GM12874 (cell line): ENCODE data around the gene RNF40.

Source experiments
- TF ChIP-seq, protein P1 (sequence below): IDR thresholded peaks from 2 replicates; pipeline ENCODE4 v1.5.1; 2011; ENCODE audit warnings: low read depth, mild to moderate bottlenecking, control low read depth, low read length, moderate library complexity; ENCODE audit not compliant: insufficient read depth

The RNF40 gene

DNA sequence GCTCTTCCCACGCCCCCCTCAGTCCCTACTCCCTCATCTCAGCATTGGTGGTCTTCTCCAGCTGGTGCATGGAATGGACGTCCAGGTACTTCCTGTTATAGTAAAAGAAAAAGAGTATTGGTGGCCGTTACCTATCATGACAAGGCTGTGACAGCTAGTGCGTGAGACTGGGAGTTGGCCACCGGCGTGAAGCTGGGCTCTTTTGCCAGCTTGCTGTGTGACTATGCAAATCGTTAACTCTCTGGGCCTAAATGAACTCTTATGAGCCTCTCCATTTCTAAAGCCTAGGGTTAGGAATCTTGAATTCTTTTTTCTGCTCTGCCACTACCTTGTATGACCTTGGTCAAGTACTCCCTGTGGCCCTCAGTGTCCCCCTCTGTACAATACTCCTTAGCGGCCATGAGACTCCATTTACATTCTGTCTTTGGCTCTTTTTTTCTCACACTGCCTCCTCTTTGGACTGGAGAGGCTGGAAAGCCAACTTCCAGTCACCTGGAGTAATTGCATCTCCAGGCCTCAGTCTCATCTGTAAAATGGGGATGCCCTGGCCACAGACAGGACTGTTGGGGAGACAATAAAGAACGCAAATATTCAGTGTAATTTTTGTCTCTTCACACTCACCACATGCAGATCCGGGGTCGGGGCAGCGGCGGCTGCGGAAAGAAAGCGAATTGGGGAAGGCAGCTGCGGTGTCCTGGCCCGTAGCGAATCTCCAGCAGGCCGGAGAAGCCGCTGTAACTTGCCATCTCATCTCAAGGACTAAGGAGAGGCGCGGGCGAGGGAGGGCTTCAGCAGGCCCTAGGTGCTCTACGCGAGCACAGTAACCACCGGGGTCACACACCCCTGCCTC, 1.3 kb upstream of the RNF40 start:
- TF ChIP-seq, protein P1, sequence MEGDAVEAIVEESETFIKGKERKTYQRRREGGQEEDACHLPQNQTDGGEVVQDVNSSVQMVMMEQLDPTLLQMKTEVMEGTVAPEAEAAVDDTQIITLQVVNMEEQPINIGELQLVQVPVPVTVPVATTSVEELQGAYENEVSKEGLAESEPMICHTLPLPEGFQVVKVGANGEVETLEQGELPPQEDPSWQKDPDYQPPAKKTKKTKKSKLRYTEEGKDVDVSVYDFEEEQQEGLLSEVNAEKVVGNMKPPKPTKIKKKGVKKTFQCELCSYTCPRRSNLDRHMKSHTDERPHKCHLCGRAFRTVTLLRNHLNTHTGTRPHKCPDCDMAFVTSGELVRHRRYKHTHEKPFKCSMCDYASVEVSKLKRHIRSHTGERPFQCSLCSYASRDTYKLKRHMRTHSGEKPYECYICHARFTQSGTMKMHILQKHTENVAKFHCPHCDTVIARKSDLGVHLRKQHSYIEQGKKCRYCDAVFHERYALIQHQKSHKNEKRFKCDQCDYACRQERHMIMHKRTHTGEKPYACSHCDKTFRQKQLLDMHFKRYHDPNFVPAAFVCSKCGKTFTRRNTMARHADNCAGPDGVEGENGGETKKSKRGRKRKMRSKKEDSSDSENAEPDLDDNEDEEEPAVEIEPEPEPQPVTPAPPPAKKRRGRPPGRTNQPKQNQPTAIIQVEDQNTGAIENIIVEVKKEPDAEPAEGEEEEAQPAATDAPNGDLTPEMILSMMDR, result no peak

DNA sequence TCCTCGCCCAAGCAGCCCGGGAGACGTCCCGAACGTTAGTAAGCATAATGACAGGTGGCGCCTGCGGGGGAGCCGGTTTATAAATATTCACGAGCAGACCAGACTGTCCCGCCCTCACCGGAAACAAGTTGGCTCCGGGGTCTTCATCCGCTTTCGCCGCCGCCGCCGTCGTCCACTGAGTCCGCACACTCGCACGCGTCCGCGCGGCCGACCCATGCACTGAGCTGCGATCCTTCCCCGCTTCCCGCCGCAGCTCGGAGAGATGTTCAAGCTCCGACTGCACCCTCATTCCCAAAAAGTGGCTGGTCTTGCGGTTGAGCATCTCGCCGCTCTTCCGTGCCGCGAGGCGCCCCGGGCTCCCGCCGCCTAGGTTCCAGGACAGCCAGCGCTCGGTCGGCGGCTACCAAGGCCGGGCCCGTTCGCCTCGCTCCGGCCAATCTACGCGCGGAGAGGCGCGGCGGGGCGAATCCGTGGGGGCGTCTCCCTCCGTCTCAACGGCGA, 645 bp upstream of the RNF40 start:
- TF ChIP-seq, protein P1, result no peak

DNA sequence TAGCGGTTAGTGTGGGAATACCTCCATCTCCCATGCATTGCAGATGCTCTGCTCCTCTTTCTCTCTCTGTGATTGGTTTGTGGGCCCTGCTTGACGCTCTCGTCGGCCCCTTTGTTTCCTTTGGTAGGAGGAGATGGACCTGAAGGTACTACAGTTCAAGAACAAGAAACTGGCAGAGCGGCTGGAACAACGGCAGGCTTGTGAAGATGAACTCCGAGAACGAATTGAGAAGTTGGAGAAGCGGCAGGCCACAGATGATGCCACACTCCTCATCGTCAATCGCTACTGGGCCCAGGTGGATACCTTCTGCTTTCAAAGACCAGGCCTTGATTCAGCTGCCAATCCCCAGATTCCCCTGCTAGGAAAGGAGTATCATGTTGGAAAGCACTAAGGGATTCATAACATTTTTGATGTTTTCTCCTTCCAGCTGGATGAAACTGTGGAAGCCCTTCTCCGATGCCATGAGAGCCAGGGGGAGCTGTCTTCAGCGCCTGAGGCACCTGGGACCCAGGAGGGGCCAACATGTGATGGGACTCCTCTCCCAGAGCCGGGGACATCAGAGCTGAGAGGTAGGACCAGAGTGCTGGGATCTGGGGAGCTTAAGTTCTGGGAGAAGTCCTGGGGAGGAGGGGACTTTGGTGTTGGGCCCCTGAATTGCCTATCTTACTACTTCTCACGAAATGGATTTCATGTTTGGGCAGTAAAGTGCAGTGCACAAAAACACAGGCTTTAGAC, 1.0 kb downstream of the RNF40 start:
- TF ChIP-seq, protein P1, result no peak

DNA sequence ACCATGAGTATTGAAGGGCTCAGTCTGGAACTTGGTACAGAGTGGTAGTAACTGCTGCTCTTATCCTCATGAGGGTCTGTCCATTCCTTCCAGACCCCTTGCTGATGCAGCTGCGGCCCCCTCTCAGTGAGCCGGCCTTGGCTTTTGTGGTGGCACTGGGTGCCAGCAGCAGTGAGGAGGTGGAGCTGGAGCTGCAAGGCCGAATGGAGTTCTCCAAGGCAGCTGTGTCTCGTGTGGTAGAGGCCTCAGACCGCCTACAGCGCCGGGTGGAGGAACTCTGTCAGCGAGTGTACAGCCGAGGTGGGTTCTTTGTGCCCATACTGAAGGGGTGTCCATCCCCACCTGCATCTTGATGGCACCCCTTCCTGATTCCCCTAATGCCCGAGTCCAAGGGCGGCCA, 2.0 kb downstream of the RNF40 start:
- TF ChIP-seq, protein P1, result no peak

DNA sequence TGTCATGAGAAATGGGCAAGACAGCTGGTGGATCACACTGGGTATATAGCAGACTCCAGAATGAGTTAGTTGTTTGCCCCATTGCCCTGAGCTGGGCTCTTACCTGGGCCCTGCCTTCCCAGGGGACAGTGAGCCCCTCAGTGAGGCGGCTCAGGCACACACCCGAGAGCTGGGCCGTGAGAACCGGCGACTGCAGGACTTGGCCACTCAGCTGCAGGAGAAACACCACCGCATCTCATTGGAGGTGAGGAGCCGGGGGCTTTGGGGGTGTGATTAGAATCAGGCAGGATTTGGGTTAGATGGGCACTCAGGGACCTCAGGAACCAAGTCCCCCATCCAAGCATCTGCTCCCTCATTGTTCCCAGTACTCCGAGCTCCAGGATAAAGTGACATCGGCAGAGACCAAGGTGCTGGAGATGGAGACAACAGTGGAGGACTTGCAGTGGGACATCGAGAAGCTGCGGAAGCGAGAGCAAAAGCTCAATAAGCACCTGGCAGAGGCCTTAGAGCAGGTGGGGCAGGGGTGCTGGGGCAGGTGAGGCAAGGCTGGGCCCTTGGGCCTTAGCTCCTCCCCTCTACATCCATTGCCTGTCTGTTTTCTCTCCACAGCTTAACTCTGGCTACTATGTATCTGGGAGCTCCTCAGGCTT, 2.8 kb downstream of the RNF40 start:
- TF ChIP-seq, protein P1, result no peak

DNA sequence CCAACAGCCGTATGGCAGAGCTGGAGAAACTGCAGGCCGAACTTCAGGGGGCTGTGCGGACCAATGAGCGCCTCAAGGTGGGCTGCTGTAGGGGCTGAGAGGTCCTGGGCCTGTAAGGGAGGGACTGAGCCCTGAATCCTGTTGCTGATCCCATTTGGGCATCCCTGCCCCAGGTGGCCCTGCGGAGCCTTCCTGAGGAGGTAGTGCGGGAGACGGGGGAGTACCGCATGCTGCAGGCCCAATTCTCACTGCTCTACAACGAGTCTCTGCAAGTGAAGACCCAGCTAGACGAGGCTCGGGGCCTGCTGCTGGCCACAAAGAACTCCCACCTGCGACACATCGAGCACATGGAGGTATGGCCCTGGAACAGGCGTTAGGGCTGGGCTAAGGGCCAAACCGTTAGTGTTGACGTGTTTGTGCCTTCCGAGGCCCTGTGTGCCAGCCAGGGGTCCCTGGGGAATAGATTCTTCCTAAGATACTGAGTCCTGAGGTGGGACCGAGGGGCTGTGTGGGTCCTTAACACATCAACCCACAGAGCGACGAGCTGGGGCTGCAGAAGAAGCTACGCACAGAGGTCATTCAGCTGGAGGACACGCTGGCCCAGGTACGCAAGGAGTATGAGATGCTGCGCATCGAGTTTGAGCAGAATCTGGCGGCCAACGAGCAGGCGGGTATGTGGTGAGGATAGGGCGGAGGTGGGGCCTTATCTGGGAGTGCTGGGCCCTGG, 4.2 kb downstream of the RNF40 start:
- TF ChIP-seq, protein P1, result no peak

DNA sequence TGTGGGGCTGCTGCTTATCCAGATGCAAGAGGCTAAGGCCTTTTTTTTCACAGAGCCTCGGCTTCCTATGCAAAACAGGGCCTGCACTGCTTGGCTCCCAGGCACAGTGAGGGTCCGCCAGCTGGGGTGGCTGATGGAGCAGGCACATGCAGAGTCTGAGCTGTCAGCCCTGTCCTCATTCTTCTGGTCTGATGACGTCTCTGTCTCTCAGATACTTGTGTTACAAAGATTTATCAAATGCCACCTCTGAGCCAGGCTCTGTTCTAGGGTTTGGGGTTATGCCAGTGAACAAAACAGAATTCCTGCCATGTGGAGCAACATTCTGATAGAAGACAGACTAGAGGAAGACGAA, 4.8 kb downstream of the RNF40 start:
- TF ChIP-seq, protein P1, result no peak
